HK-2 (cell line): ENCODE measurements around the gene LCP1.

Experiments
- DNase-seq: peaks from one replicate; pipeline ENCODE4 v3.0.0-alpha.2; 2018; ENCODE audit not compliant: unreplicated experiment

The LCP1 gene

DNA sequence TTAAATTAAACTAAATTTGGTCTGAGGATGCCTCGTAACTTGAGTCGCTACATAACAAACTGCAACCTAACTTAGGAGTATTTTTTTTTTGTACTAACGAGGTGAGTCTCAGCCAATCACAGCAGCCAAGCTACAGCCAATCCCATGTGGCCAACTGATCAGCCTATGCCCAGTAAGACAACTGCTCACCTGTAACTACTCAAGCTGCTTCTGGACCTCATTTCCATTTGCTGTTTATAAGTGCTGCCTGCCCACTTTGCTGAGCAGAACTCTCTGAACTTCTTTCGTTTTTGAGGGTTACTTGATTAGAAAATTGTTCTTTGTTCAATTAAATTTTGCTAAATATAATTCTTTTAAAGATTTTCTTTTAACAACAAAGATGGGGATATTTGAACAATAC, 81.0 kb downstream of the LCP1 start:
- DNase-seq = no peak

- DNase-seq = no peak
Measured at GRCh38 chr13:46100191-46100815, 81.7 kb downstream of the LCP1 start.

DNA sequence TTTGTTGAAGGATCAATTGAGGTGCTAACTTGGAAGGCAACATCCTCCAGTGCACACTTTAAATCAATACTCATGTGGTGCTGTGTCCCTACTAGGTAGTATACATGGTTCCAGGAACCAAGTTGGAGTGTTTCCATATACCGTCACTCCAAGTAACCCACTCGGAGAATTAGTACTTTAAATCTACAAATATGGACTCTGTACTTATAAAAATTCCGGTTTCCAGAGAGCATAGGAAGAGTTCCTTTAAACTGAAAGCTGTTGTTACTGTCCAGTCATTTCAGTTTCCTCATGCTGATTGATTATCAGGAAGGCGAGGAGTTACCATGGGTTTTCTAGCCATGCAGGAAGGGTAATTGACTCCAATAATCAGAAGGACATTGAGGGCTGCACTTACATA, 84.3 kb downstream of the LCP1 start:
- no peak for DNase-seq

DNA sequence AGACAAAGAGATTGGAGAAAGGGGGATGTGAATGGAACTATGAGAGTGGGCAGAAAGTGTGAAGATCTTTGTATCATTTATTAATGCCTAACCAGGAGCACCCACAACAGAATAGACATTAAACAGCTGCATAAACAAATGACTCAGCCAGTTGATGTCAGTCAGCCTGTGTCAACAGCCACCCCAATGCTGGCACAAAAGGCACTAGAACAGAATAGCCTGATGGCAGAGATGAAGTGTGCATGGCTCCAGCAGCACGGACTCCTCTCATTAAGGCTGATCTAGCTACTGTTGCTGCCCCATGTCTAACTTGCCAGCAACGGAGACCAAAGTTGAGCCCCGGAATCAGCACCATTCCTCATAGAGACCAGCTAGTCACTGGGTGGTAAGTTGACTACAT, 85.0 kb downstream of the LCP1 start:
- DNase-seq = no peak

- no peak for DNase-seq
Measured at GRCh38 chr13:46094478-46094877, 87.5 kb downstream of the LCP1 start.

- DNase-seq = no peak
Measured at GRCh38 chr13:46088821-46089562, 93.0 kb downstream of the LCP1 start.

DNA sequence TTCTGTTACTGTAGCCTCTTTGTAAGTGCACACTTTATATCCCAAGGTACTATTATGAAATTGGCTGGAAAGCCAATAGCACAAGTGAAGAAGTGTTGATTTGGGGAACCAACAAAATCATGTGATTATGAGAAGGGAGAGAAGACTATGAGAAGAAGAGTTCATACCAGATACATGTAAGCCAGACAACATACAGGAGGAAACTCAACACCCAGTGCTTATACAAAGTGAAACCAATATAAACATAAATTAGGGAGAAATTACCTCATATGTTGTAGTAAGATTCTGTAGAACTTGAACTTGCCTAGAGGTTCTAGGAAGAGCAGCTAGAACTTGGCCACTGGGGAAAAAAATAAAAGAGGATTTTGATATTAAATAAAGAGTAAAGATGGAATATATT, 94.5 kb downstream of the LCP1 start:
- no peak for DNase-seq

GRCh38 chr13:46086985-46087384, 95.0 kb downstream of the LCP1 start:
- no peak for DNase-seq

DNA sequence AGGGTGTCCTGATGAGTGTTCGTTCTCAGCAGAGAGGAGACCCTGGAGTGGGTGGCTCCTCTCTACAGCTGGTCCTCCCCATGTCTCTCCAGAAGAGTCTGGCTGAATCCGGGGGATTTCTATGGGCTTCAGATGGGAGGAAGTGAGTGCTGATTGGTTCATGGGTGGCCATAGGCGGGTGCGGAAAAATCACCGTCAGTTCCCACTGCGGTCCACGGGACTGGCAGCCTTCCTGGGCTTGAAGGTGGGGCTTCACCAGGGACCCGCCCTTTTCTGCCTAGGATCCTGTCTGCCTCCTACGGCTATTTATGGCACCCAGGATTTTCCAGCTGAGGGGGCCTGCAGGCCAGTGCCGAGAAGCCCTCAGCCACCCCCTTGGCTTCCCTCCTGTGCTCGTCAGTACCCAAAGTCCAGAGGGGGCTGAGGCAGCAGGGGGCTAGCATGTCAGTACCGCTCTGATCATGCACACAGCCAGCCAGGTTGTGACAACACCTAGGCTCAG, 95.5 kb downstream of the LCP1 start:
- no peak for DNase-seq

- no peak for DNase-seq
Measured at GRCh38 chr13:46085737-46086136, 96.2 kb downstream of the LCP1 start.

GRCh38 chr13:46082324-46082723, 99.7 kb downstream of the LCP1 start:
- DNase-seq = no peak

DNA sequence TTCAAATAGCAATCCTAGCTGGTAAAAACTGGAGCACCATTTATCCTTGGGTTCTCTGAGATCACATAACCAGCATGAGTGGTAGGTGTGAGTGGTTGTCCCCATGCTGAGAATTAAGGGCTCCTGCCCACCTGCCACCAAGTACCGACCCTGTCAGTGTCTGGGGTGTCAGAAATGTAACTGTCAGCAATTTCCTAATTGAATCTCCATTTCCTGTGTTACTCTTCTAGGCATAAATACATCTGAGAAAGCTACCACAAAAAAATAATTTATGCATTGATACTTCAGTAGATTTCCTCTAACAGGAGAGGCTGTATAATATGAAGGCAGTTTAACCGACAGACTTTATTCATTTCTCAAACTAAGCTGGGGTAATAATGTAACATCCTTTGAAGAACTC, 102.2 kb downstream of the LCP1 start:
- DNase-seq = no peak

GRCh38 chr13:46077265-46077664, 104.7 kb downstream of the LCP1 start:
- DNase-seq = no peak

DNA sequence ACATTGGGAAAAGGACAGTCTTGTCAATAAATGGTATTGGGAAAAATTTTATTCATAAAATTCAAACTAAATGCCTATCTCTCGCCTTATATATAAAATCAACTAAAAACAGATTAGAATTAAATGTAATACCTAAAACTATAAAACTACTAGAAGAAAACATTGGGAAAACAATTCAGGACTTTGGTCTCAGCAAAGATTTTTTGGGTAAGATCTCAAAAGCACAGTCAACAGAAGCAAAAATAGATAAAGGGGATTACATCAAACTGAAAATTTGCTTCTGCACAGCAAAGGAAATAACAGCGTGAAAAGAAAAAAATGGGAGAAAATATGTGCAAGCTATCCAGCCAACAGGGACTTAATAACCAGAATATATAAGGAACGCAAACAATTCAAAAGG, 105.2 kb downstream of the LCP1 start:
- no peak for DNase-seq
